Glomerular visceral epithelial cell (primary cell): Measurements from ENCODE around the gene LACTB.
A peak's percentile ranks its signal among the peaks of the same experiment; 100 is the strongest.

Experiments
- DNase-seq: peaks from one replicate; pipeline ENCODE4 v3.0.0-alpha.2; 2016; ENCODE audit errors: extremely low spot score

The LACTB gene, protein sequence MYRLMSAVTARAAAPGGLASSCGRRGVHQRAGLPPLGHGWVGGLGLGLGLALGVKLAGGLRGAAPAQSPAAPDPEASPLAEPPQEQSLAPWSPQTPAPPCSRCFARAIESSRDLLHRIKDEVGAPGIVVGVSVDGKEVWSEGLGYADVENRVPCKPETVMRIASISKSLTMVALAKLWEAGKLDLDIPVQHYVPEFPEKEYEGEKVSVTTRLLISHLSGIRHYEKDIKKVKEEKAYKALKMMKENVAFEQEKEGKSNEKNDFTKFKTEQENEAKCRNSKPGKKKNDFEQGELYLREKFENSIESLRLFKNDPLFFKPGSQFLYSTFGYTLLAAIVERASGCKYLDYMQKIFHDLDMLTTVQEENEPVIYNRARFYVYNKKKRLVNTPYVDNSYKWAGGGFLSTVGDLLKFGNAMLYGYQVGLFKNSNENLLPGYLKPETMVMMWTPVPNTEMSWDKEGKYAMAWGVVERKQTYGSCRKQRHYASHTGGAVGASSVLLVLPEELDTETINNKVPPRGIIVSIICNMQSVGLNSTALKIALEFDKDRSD

GRCh38 chr15:63121382-63122001 is at the start of gene LACTB:
LACTB (plus strand) TSS chr15:63121861; CDS start chr15:63121872, 11 bp downstream.
- DNase-seq: peak; percentile 90

- peak; percentile 26 for DNase-seq
Observed at GRCh38 chr15:63072023-63072650, 49.5 kb upstream of the LACTB start.

- DNase-seq: peak; percentile 59
Observed at GRCh38 chr15:63072809-63073277, 48.8 kb upstream of the LACTB start.

DNA sequence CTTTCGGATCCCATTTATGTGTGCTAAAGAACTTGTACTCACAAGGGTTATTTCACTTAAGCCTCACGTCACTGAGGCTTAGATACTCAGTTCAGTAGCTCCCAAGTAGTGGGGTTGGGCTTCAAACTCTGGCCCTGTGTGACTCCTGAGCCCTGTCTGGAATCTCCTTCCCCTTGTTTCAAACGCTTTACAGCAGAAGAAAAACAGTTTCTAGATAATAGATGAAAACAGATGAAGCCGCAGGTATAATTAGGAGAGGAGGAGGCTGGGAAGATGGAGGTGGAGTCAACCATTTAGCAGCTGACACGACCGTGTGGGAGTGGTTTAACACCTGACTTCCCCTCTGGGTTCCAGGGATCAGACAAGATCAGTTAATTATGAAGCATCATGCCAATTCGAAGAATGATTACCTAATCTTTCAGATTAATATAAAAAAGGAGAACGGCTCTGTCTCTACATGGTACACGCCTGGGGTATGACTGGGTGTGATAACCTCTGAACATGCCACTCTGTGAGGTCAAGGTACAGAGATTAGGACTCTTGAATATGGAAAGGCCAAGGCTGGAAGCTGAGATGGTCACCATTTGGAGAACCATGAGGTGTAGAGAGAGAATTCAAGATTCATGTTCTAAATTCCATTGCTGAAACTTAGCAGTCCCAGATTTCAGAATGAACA is 48.0 kb upstream of the LACTB start:
- peak; percentile 76 for DNase-seq

- DNase-seq: peak; percentile 57
Observed at GRCh38 chr15:63075015-63075983, 46.4 kb upstream of the LACTB start.

DNA sequence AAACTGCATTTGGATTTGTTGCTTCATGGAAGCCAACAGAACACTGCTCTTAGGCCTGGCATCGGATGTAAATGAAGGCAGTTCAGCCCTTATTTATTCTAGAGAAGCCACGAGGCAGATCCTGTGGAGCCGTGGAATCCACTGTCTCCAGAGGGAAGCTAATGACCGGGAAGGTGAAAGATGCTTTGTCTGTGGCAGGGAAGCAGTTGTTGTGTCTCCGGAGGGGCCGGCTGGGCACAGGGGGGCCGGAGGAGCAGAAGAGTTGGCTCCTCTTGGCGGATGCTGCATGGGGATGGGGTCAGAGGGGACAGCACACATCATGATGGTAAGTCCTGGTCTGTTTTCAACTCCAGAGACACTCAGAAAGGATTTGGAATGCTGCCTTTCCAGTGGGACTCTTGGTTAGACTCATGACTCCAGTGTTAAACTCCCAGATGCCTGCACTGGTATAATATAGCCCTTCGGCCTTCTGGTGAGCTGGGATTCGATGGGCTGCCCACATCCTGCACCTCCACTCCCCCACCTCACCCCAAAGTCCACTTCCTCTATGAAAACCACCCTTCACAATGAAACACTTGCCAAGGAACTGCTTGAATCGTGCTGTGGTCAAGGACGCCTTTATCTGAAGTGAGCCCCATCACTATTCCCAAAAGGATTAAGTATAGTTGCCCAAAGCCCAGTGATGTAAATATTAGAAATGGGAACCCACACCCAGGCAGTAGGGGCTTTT is 45.5 kb upstream of the LACTB start:
- DNase-seq: no peak

GRCh38 chr15:63076714-63077046 is 45.0 kb upstream of the LACTB start:
- DNase-seq: no peak

DNA sequence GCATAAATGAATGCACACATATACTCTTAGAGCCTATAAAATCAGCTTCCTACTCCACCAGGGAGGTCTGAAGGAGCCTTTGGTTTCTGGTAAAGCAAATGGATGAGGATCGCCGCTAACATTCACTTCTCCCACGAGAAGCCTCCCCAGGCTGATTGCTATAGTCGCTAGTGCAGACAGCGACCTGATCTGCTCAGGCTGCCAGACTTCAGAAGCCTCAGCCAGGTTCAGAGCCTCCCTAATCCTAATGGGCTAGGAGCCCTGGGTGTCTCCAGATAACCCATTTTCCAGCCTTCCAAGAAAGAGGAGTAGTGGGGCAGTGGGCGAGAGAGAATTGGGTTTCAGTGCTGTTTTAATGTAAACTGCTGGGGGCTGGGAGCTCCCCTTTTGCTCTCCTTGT is 43.7 kb upstream of the LACTB start:
- DNase-seq: no peak

DNA sequence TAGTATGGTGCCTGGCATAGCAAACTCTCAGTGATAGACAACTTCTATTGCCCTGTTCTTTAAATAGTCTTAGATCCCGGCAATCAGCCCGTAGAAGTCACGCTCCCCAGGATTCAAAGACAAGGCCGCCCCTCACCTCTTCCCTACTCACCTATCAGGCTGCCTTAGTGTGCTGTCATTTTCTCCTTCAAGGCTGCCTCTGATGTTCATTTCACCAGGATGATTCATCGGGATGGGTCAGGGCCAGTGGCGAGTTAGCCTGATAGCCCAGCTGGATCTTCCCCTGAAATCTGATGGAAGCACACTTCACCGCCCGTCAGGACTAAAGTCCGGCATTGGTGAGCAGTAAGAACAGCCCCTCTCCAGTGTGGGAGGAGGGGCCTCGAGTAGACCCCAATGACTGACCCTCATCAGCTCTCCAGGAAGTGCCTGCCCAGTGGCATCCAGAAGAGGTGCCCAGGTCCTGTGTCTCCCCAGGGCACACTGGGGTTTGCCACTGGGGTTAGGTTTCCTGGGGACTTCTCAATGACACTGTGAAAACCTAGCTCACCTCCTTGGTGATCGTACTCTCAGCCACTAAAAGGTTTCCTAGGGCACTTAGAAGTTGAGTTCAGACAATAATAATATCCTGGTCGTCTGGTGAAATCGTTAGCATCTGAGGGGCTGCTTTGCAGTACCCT is 41.6 kb upstream of the LACTB start:
- peak; percentile 62 for DNase-seq

- DNase-seq: no peak
Observed at GRCh38 chr15:63080634-63081250, 40.9 kb upstream of the LACTB start.

DNA sequence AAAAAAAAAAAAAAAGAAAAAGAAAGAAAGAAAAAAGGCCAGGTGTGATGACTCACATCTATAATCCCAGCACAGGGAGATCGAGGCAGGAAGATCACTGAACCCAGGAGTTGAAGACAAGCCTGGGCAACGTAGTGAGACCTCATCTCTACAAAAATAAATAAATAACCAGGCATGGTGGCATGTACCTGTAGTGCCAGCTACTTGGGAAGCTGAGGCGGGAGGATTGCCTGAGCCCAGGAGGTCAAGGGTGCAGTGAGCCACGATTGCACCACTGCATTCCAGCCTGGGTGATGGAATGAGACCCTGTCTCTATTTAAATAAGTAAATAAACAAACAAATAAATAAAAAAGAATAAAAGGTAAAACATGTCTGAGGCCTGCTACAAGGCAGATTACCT is 39.3 kb upstream of the LACTB start:
- DNase-seq: peak; percentile 36

DNA sequence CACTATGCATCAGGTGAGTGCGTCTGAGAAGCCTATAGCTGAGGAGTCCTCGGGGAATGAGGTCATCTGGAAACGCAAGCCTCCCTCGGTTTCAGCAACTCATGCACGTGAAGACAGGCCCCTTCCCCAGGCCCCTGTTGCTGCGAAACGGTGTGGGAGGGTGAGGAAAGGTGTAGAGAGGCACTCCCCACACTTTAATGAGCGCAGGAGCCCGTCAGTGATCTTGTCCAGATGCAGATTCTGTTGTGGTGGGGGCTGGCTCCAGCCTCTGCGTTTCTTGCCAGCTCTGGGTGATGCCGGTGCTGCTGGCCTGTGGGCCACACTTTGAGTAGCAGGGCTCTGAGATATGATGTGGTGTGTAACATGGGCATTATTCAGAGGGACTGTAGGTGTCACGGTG is 38.6 kb upstream of the LACTB start:
- no peak for DNase-seq

DNA sequence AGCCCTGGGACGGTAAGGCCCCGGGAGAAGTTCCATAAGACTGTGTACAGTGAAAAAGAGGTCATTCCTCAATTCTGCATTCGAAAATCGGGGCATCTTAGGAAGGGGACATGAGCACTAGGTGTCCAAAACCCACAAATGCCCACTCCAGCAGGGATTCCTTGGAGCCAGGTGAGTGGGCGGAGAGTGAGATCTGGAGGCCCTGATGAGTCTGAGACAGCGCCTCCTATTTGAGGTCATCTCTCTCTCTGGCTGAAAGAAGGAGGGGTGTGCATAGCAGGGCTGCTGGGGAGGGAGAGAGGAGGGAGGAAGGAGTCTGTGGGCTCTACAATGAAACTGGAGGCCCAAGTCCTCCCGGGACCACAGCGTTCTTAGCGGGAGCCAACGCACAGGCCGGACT is 38.1 kb upstream of the LACTB start:
- DNase-seq: no peak

DNA sequence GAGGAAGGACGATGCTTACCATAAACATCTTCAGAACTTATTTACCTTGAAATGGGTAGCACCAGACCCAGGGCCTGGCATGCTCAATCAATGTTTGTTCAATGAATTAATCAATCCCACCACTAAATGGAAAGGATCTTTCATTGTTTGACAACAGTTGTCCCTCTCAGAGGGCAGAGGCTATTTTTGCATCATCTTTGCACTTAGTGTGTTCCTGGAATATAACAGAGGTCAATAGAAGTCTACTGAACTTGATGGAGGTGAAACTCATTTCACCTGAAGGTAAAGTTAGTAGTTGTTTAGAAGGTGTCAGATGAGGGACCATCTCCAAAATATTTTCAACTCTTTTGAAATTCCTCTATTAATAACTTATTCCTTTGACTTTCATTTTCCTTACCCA is 36.9 kb upstream of the LACTB start:
- DNase-seq: no peak

GRCh38 chr15:63085289-63085688 is 36.4 kb upstream of the LACTB start:
- DNase-seq: no peak

- DNase-seq: no peak
Observed at GRCh38 chr15:63086271-63086670, 35.4 kb upstream of the LACTB start.

DNA sequence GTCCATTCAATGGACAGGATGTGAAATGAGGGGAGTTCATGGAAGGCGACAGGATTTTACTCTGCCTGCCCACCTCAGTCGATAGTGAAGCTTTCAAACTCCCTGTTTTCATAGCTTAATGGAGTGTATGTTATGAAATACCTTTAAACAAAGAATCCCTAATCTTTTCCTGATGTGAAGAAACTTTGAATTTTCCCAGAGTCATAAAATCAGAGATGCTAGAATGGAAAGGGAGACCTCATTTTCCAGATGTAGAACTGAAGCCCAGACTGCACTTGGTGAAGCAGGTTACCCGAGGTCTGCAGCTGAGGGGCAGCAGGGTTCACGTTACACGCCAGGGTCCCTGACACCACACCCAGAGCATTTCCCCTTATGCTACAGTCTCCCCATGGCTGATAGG is 34.7 kb upstream of the LACTB start:
- DNase-seq: no peak

DNA sequence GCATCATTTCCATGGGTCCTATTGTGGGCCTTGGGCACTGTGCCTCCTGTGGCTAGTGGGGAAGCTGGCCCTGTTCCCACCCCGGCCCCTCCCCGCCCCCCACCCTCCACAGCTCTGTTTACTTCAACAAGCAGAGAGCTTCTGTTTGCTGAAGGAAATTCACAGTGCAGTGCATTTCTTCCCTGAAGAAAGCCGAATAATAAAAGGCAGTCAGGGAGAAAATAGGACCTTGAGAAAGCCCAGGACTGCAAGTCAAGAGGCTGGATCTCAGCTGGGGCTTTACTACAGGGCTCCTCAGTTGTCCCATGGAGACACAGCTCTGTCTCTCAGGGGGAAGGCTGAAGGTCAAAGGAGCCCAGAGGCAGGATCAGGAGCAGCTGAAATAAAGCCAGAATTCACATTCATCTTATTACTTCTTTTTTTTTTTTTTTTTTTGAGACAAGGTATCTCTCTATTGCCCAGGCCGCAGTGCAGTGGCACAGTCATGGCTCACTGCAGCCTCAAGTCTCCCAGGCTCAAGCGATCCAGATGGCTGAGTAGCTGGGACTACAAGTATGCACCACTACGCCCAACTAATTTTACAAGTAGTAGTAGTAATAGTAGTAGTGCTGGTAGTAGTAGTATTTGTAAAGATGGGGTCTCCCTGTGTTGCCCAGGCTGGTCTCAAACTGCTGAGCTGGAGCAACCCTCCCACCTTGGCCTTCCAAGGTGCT is 33.0 kb upstream of the LACTB start:
- no peak for DNase-seq
